Activated T-helper 1 cell treated with anti-CD3 and anti-CD28 coated beads, Interleukin-2, amount 50 U/mL, for 16 hours (primary cell): ENCODE data around the gene CRABP1.

Source experiments
- DNase-seq, 2 donors: peaks; one replicate each; pipeline ENCODE4 v3.0.0-alpha.2; 2020; ENCODE audit warnings: low read depth in 1 of 2, low spot score in 1 of 2

The CRABP1 gene

GRCh38 chr15:78316283-78317083 lies 23.7 kb upstream of the CRABP1 start:
- no peak for DNase-seq

- no peak for DNase-seq
These were observed 22.9 kb upstream of the CRABP1 start for GRCh38 chr15:78317145-78317836.

GRCh38 chr15:78319588-78319987 lies 20.6 kb upstream of the CRABP1 start:
- DNase-seq: no peak

GRCh38 chr15:78320183-78320582 lies 20.0 kb upstream of the CRABP1 start:
- DNase-seq: no peak

- DNase-seq: no peak
These were observed 19.0 kb upstream of the CRABP1 start for GRCh38 chr15:78321041-78321570.

- no peak for DNase-seq
These were observed 18.4 kb upstream of the CRABP1 start for GRCh38 chr15:78321786-78322185.

GRCh38 chr15:78322243-78322642 lies 17.9 kb upstream of the CRABP1 start:
- no peak for DNase-seq

- DNase-seq: no peak
These were observed 17.2 kb upstream of the CRABP1 start for GRCh38 chr15:78322724-78323521.

- no peak for DNase-seq
These were observed 16.5 kb upstream of the CRABP1 start for GRCh38 chr15:78323693-78324092.

- no peak for DNase-seq
These were observed 16.0 kb upstream of the CRABP1 start for GRCh38 chr15:78324144-78324543.

- no peak for DNase-seq
These were observed 14.9 kb upstream of the CRABP1 start for GRCh38 chr15:78325092-78325843.

GRCh38 chr15:78327466-78327865 lies 12.7 kb upstream of the CRABP1 start:
- no peak for DNase-seq

- no peak for DNase-seq
These were observed 10.5 kb upstream of the CRABP1 start for GRCh38 chr15:78329625-78330024.

- no peak for DNase-seq
These were observed 5.3 kb upstream of the CRABP1 start for GRCh38 chr15:78334845-78335244.

- no peak for DNase-seq
These were observed 4.2 kb upstream of the CRABP1 start for GRCh38 chr15:78335985-78336384.

- DNase-seq: no peak
These were observed 1.4 kb upstream of the CRABP1 start for GRCh38 chr15:78338781-78339180.

- no peak for DNase-seq
These were observed 594 bp upstream of the CRABP1 start for GRCh38 chr15:78339559-78339958.

- no peak for DNase-seq
These were observed 1.2 kb downstream of the CRABP1 start for GRCh38 chr15:78341057-78341987.

GRCh38 chr15:78342021-78342420 lies 1.9 kb downstream of the CRABP1 start:
- DNase-seq: no peak
